SK-MEL-5 (cell line): Measurements from ENCODE around the gene MAP1LC3C. TPM values are rescaled to one million over a fixed set of nuclear protein-coding genes. Genes with fewer than 3 reads are reported as not detected.
A peak's percentile ranks its signal among the peaks of the same experiment; 100 is the strongest.
"Not testable (repeated sequence)": the region's sequence is repeated elsewhere in the genome, so short reads cannot be mapped to it uniquely, and the experiment has no call there.

ENCODE experiments used
- DNase-seq: peaks from one replicate; pipeline ENCODE4 v3.0.0-alpha.2; 2016; ENCODE audit warnings: low read depth, low spot score
- in situ Hi-C: cut with HindIII; loops from 2 replicates; pipeline ENCODE4 v1.10.0; 2016; ENCODE audit warnings: low sequenced_read_pairs, high pct_unique_total_duplicates, low pct_unique_long_range_greater_than_20kb
- total RNA-seq: library from RNA; depleted of rRNA; stranded (reverse); fragments of >200 nt; shearing (Covaris generic); gene quantifications from 2 replicates; pipeline ENCODE4 v1.2.3, GENCODE V29; 2014

The MAP1LC3C gene
- total RNA-seq, 1 experiment from 2014 or later: 0.13 TPM

DNA sequence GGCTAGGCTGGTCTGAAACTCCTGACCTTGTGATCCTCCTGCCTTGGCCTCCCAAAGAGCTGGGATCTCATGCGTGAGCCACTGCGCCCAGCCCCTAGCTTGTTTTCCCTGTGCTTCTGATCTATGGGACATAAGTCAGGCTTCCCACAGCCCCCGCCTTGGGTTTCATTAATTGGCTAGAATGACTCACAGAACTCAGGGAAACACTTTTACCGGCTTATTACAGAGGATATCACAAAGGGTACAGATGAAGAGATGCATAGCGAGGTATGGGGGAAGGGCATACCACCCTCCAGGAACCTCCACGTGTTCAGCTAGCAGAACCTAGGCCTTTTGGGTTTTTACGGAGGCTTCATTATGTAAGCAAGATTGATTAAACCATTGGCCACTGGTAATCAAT, 1.5 kb upstream of the MAP1LC3C start:
- in situ Hi-C loops: no loop called here
- no peak for DNase-seq

- DNase-seq: peak; percentile 68
- in situ Hi-C loops: no loop called here
Measured at GRCh38 chr1:241998412-241998921, 431 bp downstream of the MAP1LC3C start.

- DNase-seq: no peak
- in situ Hi-C loops: no loop called here
Measured at GRCh38 chr1:241997401-241997998, 1.4 kb downstream of the MAP1LC3C start.

GRCh38 chr1:241994171-241994570, 4.7 kb downstream of the MAP1LC3C start:
- no peak for DNase-seq
- in situ Hi-C loops: no loop called here

DNA sequence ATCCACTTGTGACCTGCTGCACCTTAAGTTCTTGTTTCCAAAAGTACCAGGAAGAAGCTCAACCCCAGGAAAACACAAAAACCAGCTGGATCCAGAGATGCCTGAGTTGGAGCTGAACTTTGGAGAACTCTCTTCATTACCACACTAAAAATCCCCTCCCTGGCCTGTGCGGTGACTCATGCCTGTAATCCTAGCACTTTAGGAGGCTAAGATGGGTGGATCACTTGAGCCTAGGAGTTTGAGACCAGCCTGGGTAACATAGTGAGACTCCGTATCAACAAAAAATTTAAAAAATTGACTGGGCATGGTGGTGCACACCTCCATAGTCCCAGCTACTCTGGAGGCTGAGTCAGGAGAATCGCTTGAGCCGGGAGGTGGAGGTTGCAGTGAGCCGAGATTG, 6.2 kb downstream of the MAP1LC3C start:
- in situ Hi-C loops: no loop called here
- DNase-seq: no peak

GRCh38 chr1:241990040-241990439, 8.9 kb downstream of the MAP1LC3C start:
- in situ Hi-C loops: no loop called here
- DNase-seq: no peak

- DNase-seq, in situ Hi-C loops: not testable (repeated sequence)
Measured at GRCh38 chr1:241988389-241988930, 10.4 kb downstream of the MAP1LC3C start.

- DNase-seq: peak; percentile 72
- in situ Hi-C loops: no loop called here
Measured at GRCh38 chr1:241985787-241986186, 13.1 kb downstream of the MAP1LC3C start.

DNA sequence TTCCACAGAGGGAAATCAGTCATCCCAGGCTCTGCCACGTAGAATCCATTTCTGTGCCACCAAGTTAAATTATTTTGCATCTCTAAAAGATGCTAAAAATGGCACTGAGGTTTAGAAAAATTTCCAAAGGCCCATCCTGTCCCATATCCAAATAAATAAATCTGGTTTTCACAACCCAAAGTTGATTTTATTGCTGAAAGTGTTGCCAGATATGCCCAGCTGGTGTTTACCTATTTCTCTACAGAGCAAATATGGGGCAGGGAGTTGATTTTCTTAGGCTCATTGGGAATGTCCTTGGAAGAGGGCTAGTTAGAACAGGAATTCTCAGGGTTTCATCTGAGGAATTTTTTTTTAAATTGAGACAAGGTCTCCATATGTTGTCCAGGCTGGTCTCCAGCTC, 19.0 kb downstream of the MAP1LC3C start:
- in situ Hi-C loops: no loop called here
- no peak for DNase-seq

DNA sequence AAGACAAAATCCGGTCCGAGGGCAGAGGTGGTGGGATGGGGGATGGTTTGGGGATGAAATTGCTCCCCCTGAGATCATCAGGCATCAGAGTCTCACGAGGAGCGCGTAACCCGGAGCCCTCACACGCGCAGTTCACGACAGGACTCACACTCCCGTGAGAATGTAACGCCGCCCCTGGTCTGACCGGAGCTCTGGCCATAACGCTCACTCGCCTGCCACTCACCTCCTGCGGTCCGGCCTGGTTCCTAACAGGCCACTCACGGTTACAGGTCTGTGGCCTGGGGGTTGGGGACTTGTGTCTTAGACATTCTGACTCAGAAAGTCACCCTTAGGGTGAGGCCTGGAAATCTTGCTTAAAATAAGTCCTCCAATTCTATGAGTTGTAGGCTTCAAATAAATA, 19.8 kb downstream of the MAP1LC3C start:
- in situ Hi-C loops: no loop called here

DNA sequence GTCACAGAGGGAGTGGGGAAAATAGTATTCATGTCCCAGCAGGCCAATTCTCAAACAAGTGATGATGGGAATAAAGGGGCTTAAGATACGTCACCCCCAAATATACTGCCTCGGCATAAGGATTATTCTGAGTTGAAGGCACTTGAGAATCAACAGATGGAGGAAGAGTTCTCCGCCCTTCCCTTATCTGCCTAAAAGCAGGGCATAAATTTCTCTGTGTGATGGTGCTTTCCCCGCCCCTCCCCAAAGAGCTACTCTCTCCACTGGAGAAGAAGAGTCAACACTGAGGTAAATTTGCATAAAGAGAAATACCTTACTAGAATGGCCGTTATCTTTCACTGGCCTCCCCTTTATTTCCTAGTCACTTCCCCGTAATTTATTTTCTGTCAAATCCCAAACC, 22.7 kb downstream of the MAP1LC3C start:
- no peak for DNase-seq
- in situ Hi-C loops: no loop called here

More for the DNA sequence above, 19.8 kb downstream of the MAP1LC3C start:
- DNase-seq: no peak

DNA sequence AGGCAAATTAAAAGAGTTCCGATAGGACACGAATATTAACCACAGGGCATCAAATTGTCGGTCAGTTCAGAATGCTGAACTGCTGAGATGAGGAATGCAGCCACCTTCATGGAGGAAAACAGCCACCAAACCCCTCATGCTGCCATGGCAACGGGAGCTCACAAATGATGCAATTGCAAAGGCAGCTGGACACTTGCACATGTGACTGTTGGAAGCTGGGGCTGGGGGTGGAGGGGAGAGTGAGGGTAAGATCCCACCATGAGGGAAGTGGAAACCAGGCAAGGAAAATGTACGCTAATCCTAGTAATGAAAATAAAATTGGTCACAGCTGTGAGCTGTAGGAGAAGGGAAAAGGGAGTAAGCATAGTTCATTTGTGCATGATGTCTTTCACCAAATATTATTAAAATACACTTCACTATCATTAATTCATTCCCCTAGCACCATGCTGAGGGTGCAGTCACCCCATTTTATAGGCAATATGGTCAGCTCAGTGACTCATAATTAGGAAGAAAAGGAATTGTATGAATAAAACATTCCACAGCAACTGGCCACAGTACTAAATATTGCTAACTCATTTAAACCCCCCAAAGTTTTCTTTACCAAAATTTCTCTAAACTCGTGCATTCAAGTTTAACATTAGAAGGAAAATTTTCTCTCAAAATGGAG, 26.1 kb downstream of the MAP1LC3C start:
- DNase-seq: no peak
- in situ Hi-C loops: no loop called here

DNA sequence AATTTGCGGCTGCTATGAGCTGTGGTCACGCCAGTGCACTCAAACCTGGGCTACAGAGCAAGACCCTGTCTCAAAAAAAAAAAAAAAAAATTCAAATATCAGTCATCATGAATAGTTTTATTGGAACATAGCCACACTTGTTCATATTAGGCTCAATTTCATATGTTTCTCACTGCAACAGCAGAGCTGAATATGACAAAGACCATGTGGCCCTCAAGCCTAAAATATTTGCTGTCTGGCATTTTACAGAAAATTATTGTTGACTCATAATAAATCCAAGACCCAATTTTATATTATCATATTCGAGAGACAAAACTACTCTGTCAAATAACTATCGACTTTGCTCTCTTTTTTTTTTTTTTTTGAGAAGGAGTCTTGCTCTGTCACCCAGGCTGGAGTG, 30.3 kb downstream of the MAP1LC3C start:
- DNase-seq: no peak
- in situ Hi-C loops: no loop called here

GRCh38 chr1:241964550-241965282, 34.2 kb downstream of the MAP1LC3C start:
- in situ Hi-C loops: no loop called here
- no peak for DNase-seq

DNA sequence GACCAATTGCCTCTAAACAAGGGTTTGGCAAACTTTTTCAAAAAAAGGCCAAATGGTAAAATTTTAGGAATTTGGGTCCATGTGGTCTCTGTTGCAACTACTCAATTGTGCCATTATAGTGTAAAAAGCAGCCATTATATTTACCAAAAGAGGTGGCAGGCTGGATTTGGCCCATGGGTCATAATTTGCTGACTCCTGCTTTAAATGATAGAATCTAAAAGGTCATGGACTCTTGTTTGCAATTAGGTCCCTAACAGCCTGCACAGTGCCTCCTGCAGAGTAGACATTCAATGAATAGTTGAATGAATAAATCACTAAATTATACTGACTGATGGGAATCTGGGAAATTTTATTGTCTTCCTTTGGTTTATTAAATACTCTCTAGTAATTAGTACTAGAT, 35.2 kb downstream of the MAP1LC3C start:
- in situ Hi-C loops: no loop called here

GRCh38 chr1:241962153-241962552, 36.7 kb downstream of the MAP1LC3C start:
- DNase-seq: peak; percentile 18
- in situ Hi-C loops: no loop called here

More for the DNA sequence above, 35.2 kb downstream of the MAP1LC3C start:
- peak; percentile 24 for DNase-seq

DNA sequence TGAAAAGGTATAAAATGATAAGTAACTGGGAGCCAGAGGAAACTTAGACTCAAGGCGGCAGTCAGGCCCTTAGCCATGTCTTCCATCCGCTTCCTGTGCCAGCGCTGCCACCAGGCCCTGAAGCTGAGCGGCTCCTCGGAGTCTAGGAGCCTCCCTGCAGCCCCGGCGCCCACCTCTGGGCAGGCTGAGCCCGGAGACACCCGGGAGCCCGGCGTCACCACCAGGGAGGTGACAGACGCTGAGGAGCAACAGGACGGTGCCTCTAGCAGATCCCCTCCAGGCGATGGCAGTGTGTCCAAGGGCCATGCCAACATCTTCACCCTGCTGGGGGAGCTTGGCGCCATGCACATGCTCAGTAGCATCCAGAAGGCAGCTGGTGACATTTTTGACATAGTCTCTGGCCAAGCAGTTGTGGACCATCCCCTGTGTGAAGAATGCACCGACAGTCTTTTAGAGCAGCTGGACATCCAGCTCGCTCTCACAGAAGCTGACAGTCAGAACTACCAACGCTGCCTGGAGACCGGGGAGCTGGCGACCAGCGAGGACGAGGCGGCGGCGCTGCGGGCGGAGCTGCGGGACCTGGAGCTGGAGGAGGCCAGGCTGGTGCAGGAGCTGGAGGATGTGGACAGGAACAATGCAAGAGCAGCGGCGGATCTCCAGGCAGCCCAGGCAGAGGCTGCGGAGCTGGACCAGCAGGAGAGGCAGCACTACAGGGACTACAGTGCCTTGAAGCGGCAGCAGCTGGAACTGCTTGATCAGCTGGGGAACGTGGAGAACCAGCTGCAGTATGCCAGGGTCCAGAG, 41.0 kb downstream of the MAP1LC3C start, which contains the start of gene BECN2:
BECN2 (plus strand) TSS at position 76 of the 803 bp plus-strand sequence; CDS start at position 76, 0 bp downstream.
- in situ Hi-C loops: no loop called here
- DNase-seq: no peak
